Measurements from ENCODE around the gene SLC5A11. TPM values are rescaled to one million over a fixed set of nuclear protein-coding genes. Genes with fewer than 3 reads are reported as not detected.
"Not testable (repeated sequence)": the region's sequence is repeated elsewhere in the genome, so short reads cannot be mapped to it uniquely, and the experiment has no call there.

Gene SLC5A11
- total and polyA plus RNA-seq, 4 donors = 0.15 to 4.1 (median 0.92) TPM

GRCh38 chr16:24853830-24854229 lies 8.1 kb downstream of the SLC5A11 start:
- Histone ChIP-seq H3K4me1 (ENCODE audit: control insufficient read depth in 4 of 4, insufficient read depth in 4 of 4, low read length in 3 of 4) (no peaks in the 10 kb centered on the region), H3K9ac (ENCODE audit: low read depth in 1 of 2, low read length in 2 of 2) (no peak overlapping the region), H3K27me3 (ENCODE audit: control insufficient read depth in 4 of 4, insufficient read depth in 4 of 4, low read length in 3 of 4) (no peaks in the 10 kb centered on the region), H3K4me3 (ENCODE audit: low read depth in 1 of 3, low read length in 3 of 3) (no peak overlapping the region), H3K36me3 (ENCODE audit: control insufficient read depth in 4 of 4, insufficient read depth in 3 of 4, low read depth in 1 of 4, low read length in 3 of 4) (no peaks in the 10 kb centered on the region), H3K27ac (ENCODE audit: low read depth in 1 of 2, low read length in 2 of 2) (no peak overlapping the region), H3K9me3 (ENCODE audit: control insufficient read depth in 4 of 4, low read length in 3 of 4) (no peaks in the 10 kb centered on the region)
- no peak for DNase-seq (ENCODE audit: low spot score)
- no peak for TF ChIP-seq FOXA1 (IDR thresholded peaks at IDR 0.05)
- no peak for TF ChIP-seq HNF4A (conservative IDR thresholded peaks at IDR 0.05)
- no peak for TF ChIP-seq EGR1 (IDR thresholded peaks at IDR 0.05; ENCODE audit: low read depth in 2 of 2)
- WGBS = 52% methylated on average over 18 of the region's 18 CpGs

GRCh38 chr16:24854607-24855171 lies 8.9 kb downstream of the SLC5A11 start:
- TF ChIP-seq MAX (IDR thresholded peaks at IDR 0.05) (no peak), HNF4A (conservative IDR thresholded peaks at IDR 0.05) (no peak), JUND (IDR thresholded peaks at IDR 0.05) (no peak), GABPA (IDR thresholded peaks at IDR 0.05 in 1 of 2, conservative IDR thresholded peaks at IDR 0.05 in 1 of 2) (no peak), FOXA1 (IDR thresholded peaks at IDR 0.05) (no peak), HNF4G (IDR thresholded peaks at IDR 0.05) (no peak), EGR1 (IDR thresholded peaks at IDR 0.05; ENCODE audit: low read depth in 2 of 2) (no peak), CTCF (IDR thresholded peaks at IDR 0.05; ENCODE audit: low read depth, low read length, missing input control) (no peak), RAD21 (IDR thresholded peaks at IDR 0.05) (no peak)
- no peak overlapping the region for H3K27ac ChIP-seq (ENCODE audit: low read depth in 1 of 2, low read length in 2 of 2)
- H3K9me3 ChIP-seq (ENCODE audit: control insufficient read depth in 4 of 4, low read length in 3 of 4) = no peaks in the 10 kb centered on the region
- H3K4me1 ChIP-seq (ENCODE audit: control insufficient read depth in 4 of 4, insufficient read depth in 4 of 4, low read length in 3 of 4) = peaks cover 0 to 3% (median 0%) of the 10 kb centered on the region in 4 donors
- no peaks in the 10 kb centered on the region for H3K36me3 ChIP-seq (ENCODE audit: control insufficient read depth in 4 of 4, insufficient read depth in 3 of 4, low read depth in 1 of 4, low read length in 3 of 4)
- no peaks in the 10 kb centered on the region for H3K27me3 ChIP-seq (ENCODE audit: control insufficient read depth in 4 of 4, insufficient read depth in 4 of 4, low read length in 3 of 4)
- no peak overlapping the region for H3K4me3 ChIP-seq (ENCODE audit: low read depth in 1 of 3, low read length in 3 of 3)
- DNase-seq (ENCODE audit: low spot score) = no peak
- no peak overlapping the region for H3K9ac ChIP-seq (ENCODE audit: low read depth in 1 of 2, low read length in 2 of 2)

GRCh38 chr16:24855678-24856077 lies 9.9 kb downstream of the SLC5A11 start:
- TF ChIP-seq NR2F2 (IDR thresholded peaks at IDR 0.05) (no peak), CTCF (IDR thresholded peaks at IDR 0.05; ENCODE audit: low read depth, low read length, missing input control) (no peak), SP1 (IDR thresholded peaks at IDR 0.05) (no peak), REST (IDR thresholded peaks at IDR 0.05) (no peak), MAX (IDR thresholded peaks at IDR 0.05) (no peak)
- H3K4me3 ChIP-seq (ENCODE audit: low read depth in 1 of 3, low read length in 3 of 3) = no peak overlapping the region

GRCh38 chr16:24856871-24857270 lies 11.1 kb downstream of the SLC5A11 start:
- H3K9ac ChIP-seq (ENCODE audit: low read depth in 1 of 2, low read length in 2 of 2); H3K4me1 ChIP-seq (ENCODE audit: control insufficient read depth in 4 of 4, insufficient read depth in 4 of 4, low read length in 3 of 4); H3K9me3 ChIP-seq (ENCODE audit: control insufficient read depth in 4 of 4, low read length in 3 of 4); H3K27ac ChIP-seq (ENCODE audit: low read depth in 1 of 2, low read length in 2 of 2); H3K36me3 ChIP-seq (ENCODE audit: control insufficient read depth in 4 of 4, insufficient read depth in 3 of 4, low read depth in 1 of 4, low read length in 3 of 4); H3K27me3 ChIP-seq (ENCODE audit: control insufficient read depth in 4 of 4, insufficient read depth in 4 of 4, low read length in 3 of 4); DNase-seq (ENCODE audit: low spot score); H3K4me3 ChIP-seq (ENCODE audit: low read depth in 1 of 3, low read length in 3 of 3): not testable (repeated sequence)
- WGBS = 83% methylated on average over 8 of the region's 8 CpGs

More at GRCh38 chr16:24855678-24856077, 9.9 kb downstream of the SLC5A11 start:
- Histone ChIP-seq H3K4me1 (ENCODE audit: control insufficient read depth in 4 of 4, insufficient read depth in 4 of 4, low read length in 3 of 4) (peaks cover 0 to 3% (median 0%) of the 10 kb centered on the region in 4 donors), H3K9me3 (ENCODE audit: control insufficient read depth in 4 of 4, low read length in 3 of 4) (no peaks in the 10 kb centered on the region), H3K9ac (ENCODE audit: low read depth in 1 of 2, low read length in 2 of 2) (no peak overlapping the region), H3K36me3 (ENCODE audit: control insufficient read depth in 4 of 4, insufficient read depth in 3 of 4, low read depth in 1 of 4, low read length in 3 of 4) (no peaks in the 10 kb centered on the region), H3K27ac (ENCODE audit: low read depth in 1 of 2, low read length in 2 of 2) (no peak overlapping the region), H3K27me3 (ENCODE audit: control insufficient read depth in 4 of 4, insufficient read depth in 4 of 4, low read length in 3 of 4) (no peaks in the 10 kb centered on the region)
- WGBS = 81% methylated on average over 5 of the region's 5 CpGs
- no peak for DNase-seq (ENCODE audit: low spot score)

Measured in liver (tissue), 9 donors.